GM21576 (cell line): ENCODE measurements around the gene PCID2.

Experiments
- ATAC-seq: cut with Tn5 transposase; IDR thresholded peaks from one replicate; pipeline ENCODE4 v1.9.1; 2021; ENCODE audit warnings: mild to moderate bottlenecking, moderate library complexity; ENCODE audit not compliant: unreplicated experiment

PCID2 gene

GRCh38 chr13:113129921-113130750, 78.3 kb downstream of the PCID2 start:
- ATAC-seq = no peak

GRCh38 chr13:113129480-113129879, 79.0 kb downstream of the PCID2 start:
- ATAC-seq = no peak
